A172 (cell line): ENCODE results near the gene DPF3. TPM values are rescaled to one million over a fixed set of nuclear protein-coding genes. Genes with fewer than 3 reads are reported as not detected.
"Not testable (repeated sequence)": the region's sequence is repeated elsewhere in the genome, so short reads cannot be mapped to it uniquely, and the experiment has no call there.

Experiments
- DNase-seq: peaks from one replicate; pipeline ENCODE4 v3.0.0-alpha.2; 2015; ENCODE audit warnings: low spot score
- total RNA-seq: library from RNA; depleted of rRNA; stranded (reverse); fragments of >200 nt; shearing (Covaris generic); gene quantifications from 2 replicates; pipeline ENCODE4 v1.2.3, GENCODE V29; 2014

Gene DPF3
- total RNA-seq, 1 experiment from 2014 or later: 3.2 TPM

GRCh38 chr14:72774894-72775620 lies 118.8 kb downstream of the DPF3 start:
- DNase-seq: no peak

- no peak for DNase-seq
These were observed 119.8 kb downstream of the DPF3 start for GRCh38 chr14:72774141-72774540.

GRCh38 chr14:72771561-72771960 lies 122.3 kb downstream of the DPF3 start:
- no peak for DNase-seq

GRCh38 chr14:72766296-72766695 lies 127.6 kb downstream of the DPF3 start:
- no peak for DNase-seq

GRCh38 chr14:72763892-72764291 lies 130.0 kb downstream of the DPF3 start:
- DNase-seq: no peak

- DNase-seq: no peak
These were observed 134.2 kb downstream of the DPF3 start for GRCh38 chr14:72759670-72760069.

- no peak for DNase-seq
These were observed 134.9 kb downstream of the DPF3 start for GRCh38 chr14:72758993-72759392.

- DNase-seq: no peak
These were observed 135.5 kb downstream of the DPF3 start for GRCh38 chr14:72758420-72758819.

GRCh38 chr14:72756967-72757366 lies 136.9 kb downstream of the DPF3 start:
- DNase-seq: no peak

GRCh38 chr14:72755766-72756165 lies 138.1 kb downstream of the DPF3 start:
- DNase-seq: no peak

GRCh38 chr14:72754949-72755348 lies 139.0 kb downstream of the DPF3 start:
- no peak for DNase-seq

- no peak for DNase-seq
These were observed 140.0 kb downstream of the DPF3 start for GRCh38 chr14:72753879-72754400.

GRCh38 chr14:72753044-72753710 lies 140.7 kb downstream of the DPF3 start:
- DNase-seq: no peak

GRCh38 chr14:72752034-72752412 lies 141.9 kb downstream of the DPF3 start:
- no peak for DNase-seq

- DNase-seq: no peak
These were observed 142.4 kb downstream of the DPF3 start for GRCh38 chr14:72751276-72752033.

GRCh38 chr14:72748921-72749320 lies 145.0 kb downstream of the DPF3 start:
- DNase-seq: not testable (repeated sequence)

- no peak for DNase-seq
These were observed 146.2 kb downstream of the DPF3 start for GRCh38 chr14:72747652-72748051.

GRCh38 chr14:72745991-72746980 lies 147.6 kb downstream of the DPF3 start:
- peak; percentile 44 for DNase-seq

GRCh38 chr14:72745546-72745945 lies 148.4 kb downstream of the DPF3 start:
- peak; percentile 87 for DNase-seq

GRCh38 chr14:72744416-72745120 lies 149.3 kb downstream of the DPF3 start:
- DNase-seq: no peak

- DNase-seq: no peak
These were observed 150.3 kb downstream of the DPF3 start for GRCh38 chr14:72743626-72744025.
